Colonic mucosa (tissue), 4 donors: ENCODE results near the gene KIAA1614. TPM values are rescaled to one million over a fixed set of nuclear protein-coding genes. Genes with fewer than 3 reads are reported as not detected.

ENCODE experiments used
- DNase-seq: peaks from one replicate; pipeline ENCODE4 v3.0.0-alpha.2; 2020
- H3K27ac ChIP-seq: fragments of 200-600 bp; one replicate; pipeline ENCODE4 v1.8.0; 2021
- H3K27me3 ChIP-seq: fragments of 200-600 bp; one replicate; pipeline ENCODE4 v1.8.0; 2021
- H3K36me3 ChIP-seq: fragments of 200-600 bp; one replicate; pipeline ENCODE4 v1.8.0; 2021
- H3K4me1 ChIP-seq: fragments of 200-600 bp; one replicate; pipeline ENCODE4 v1.8.0; 2021; ENCODE audit warnings: mild to moderate bottlenecking
- H3K4me3 ChIP-seq: fragments of 200-600 bp; one replicate; pipeline ENCODE4 v1.8.0; 2021
- H3K9ac ChIP-seq, 2 donors: one replicate each; pipeline ENCODE4 v1.7.0; 2013; ENCODE audit warnings: control low read depth in 2 of 2, low read depth in 2 of 2, low read length in 2 of 2
- H3K9me3 ChIP-seq: fragments of 200-600 bp; one replicate; pipeline ENCODE4 v1.8.0; 2021
- CTCF ChIP-seq: fragments of 200-600 bp; IDR thresholded peaks from one replicate; pipeline ENCODE4 v1.8.0; 2022; ENCODE audit warnings: antibody characterized with exemption, mild to moderate bottlenecking
- intact Hi-C: fragments of 100-400 bp; cut with DNase I; formaldehyde crosslinking; loops from one replicate; pipeline ENCODE4 v1.14.1; 2022
- total RNA-seq, 2 donors: library from RNA; stranded (reverse); fragmentation: NEBNext Ultra II Directional in 1 of 2; extraction: Animal tissue kit (Norgen Biotek cat#: 25700) in 1 of 2; gene quantifications; one replicate each; pipeline ENCODE4 v1.2.1, GENCODE V29; 2021
- donor health status: healthy.
- donor health status: DM: no; HTN: no; CAD: no.
- donor health status: DM: no; HTN: no; CAD: no.

Gene KIAA1614
- total RNA-seq, 2 donors from 2014 or later = 0.74 to 2.1 TPM

- Histone ChIP-seq H3K27me3 (no peaks in the 10 kb centered on the region), H3K4me3 (no peak overlapping the region), H3K36me3 (peaks cover 3% of the 10 kb centered on the region), H3K27ac (no peak overlapping the region), H3K9ac (no peak overlapping the region), H3K4me1 (no peaks in the 10 kb centered on the region), H3K9me3 (no peaks in the 10 kb centered on the region)
- no peak for DNase-seq
- intact Hi-C loops = no loop called here
- TF ChIP-seq CTCF = no peak
Measured at GRCh38 chr1:180975551-180975950, 62.9 kb downstream of the KIAA1614 start.

GRCh38 chr1:180976191-180976590 lies 63.5 kb downstream of the KIAA1614 start:
- Histone ChIP-seq H3K9ac (no peak overlapping the region), H3K4me3 (no peak overlapping the region), H3K4me1 (no peaks in the 10 kb centered on the region), H3K27me3 (no peaks in the 10 kb centered on the region), H3K9me3 (no peaks in the 10 kb centered on the region), H3K27ac (no peak overlapping the region), H3K36me3 (peaks cover 3% of the 10 kb centered on the region)
- intact Hi-C loops = no loop called here
- no peak for TF ChIP-seq CTCF
- DNase-seq = no peak

GRCh38 chr1:180976732-180977357 lies 64.1 kb downstream of the KIAA1614 start:
- H3K9ac ChIP-seq = no peak overlapping the region
- intact Hi-C loops = no loop called here
- no peaks in the 10 kb centered on the region for H3K4me1 ChIP-seq
- no peak overlapping the region for H3K27ac ChIP-seq
- H3K9me3 ChIP-seq = no peaks in the 10 kb centered on the region
- TF ChIP-seq CTCF = no peak
- no peaks in the 10 kb centered on the region for H3K27me3 ChIP-seq
- H3K36me3 ChIP-seq = peaks cover 3% of the 10 kb centered on the region
- DNase-seq = no peak
- H3K4me3 ChIP-seq = no peak overlapping the region

GRCh38 chr1:180981596-180982387 lies 69.1 kb downstream of the KIAA1614 start:
- Histone ChIP-seq H3K27ac (no peak overlapping the region), H3K27me3 (no peaks in the 10 kb centered on the region), H3K9ac (no peak overlapping the region), H3K36me3 (no peaks in the 10 kb centered on the region), H3K4me3 (no peak overlapping the region), H3K9me3 (no peaks in the 10 kb centered on the region), H3K4me1 (no peaks in the 10 kb centered on the region)
- no peak for DNase-seq
- TF ChIP-seq CTCF = no peak
- intact Hi-C loops = no loop called here

GRCh38 chr1:180982422-180982821 lies 69.7 kb downstream of the KIAA1614 start:
- no peak overlapping the region for H3K27ac ChIP-seq
- H3K36me3 ChIP-seq = peaks cover 5% of the 10 kb centered on the region
- no peak overlapping the region for H3K9ac ChIP-seq
- H3K27me3 ChIP-seq = no peaks in the 10 kb centered on the region
- intact Hi-C loops = no loop called here
- H3K4me1 ChIP-seq = no peaks in the 10 kb centered on the region
- H3K9me3 ChIP-seq = no peaks in the 10 kb centered on the region
- DNase-seq = no peak
- TF ChIP-seq CTCF = no peak
- H3K4me3 ChIP-seq = no peak overlapping the region
